ENCODE results near the gene DHRS7.

DHRS7 gene

GRCh38 chr14:60183138-60183537 is 17.9 kb upstream of the DHRS7 start:
- TF ChIP-seq, protein P1, sequence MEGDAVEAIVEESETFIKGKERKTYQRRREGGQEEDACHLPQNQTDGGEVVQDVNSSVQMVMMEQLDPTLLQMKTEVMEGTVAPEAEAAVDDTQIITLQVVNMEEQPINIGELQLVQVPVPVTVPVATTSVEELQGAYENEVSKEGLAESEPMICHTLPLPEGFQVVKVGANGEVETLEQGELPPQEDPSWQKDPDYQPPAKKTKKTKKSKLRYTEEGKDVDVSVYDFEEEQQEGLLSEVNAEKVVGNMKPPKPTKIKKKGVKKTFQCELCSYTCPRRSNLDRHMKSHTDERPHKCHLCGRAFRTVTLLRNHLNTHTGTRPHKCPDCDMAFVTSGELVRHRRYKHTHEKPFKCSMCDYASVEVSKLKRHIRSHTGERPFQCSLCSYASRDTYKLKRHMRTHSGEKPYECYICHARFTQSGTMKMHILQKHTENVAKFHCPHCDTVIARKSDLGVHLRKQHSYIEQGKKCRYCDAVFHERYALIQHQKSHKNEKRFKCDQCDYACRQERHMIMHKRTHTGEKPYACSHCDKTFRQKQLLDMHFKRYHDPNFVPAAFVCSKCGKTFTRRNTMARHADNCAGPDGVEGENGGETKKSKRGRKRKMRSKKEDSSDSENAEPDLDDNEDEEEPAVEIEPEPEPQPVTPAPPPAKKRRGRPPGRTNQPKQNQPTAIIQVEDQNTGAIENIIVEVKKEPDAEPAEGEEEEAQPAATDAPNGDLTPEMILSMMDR (IDR thresholded peaks at IDR 0.05; ENCODE audit: low read depth, low read length): no peak
- no peaks in the 10 kb centered on the region for H3K27me3 ChIP-seq (ENCODE audit: insufficient read depth, low read depth, severe bottlenecking)
- peaks cover under 1% of the 10 kb centered on the region for H3K9me3 ChIP-seq (ENCODE audit: severe bottlenecking)
- no peak for DNase-seq
- H3K27ac ChIP-seq: no peak overlapping the region
- no peaks in the 10 kb centered on the region for H3K36me3 ChIP-seq
- H3K4me3 ChIP-seq (ENCODE audit: low read depth, low read length): no peak overlapping the region

DNA sequence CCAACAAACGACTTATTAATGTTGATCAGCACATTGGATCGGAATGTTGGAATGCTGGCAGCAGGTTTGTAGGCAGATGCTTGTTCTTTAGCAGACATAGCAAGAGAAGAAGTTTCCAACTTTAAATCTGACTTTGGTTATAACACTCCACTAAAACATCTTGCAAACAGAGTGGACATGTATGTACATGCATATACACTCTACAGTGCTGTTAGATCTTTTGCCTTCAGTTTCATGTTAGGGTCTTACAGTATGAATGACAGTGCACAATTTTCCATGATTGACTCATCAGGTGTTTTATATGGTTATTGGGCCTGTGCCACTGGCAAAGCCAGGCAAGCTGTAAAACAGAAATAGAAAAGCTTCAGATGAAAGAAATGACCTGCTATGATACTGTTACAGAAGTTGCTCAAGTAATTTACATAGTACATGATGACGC is 14.3 kb upstream of the DHRS7 start:
- Histone ChIP-seq H3K4me3 (ENCODE audit: low read depth, low read length) (no peak overlapping the region), H3K36me3 (no peaks in the 10 kb centered on the region), H3K27ac (no peak overlapping the region), H3K9me3 (ENCODE audit: severe bottlenecking) (peaks cover 4% of the 10 kb centered on the region), H3K27me3 (ENCODE audit: insufficient read depth, low read depth, severe bottlenecking) (no peaks in the 10 kb centered on the region)
- no peak for DNase-seq
- TF ChIP-seq, protein P1 (IDR thresholded peaks at IDR 0.05; ENCODE audit: low read depth, low read length): no peak

- H3K27ac ChIP-seq: no peak overlapping the region
- TF ChIP-seq, protein P1 (IDR thresholded peaks at IDR 0.05; ENCODE audit: low read depth, low read length): no peak
- H3K4me3 ChIP-seq (ENCODE audit: low read depth, low read length): no peak overlapping the region
- no peaks in the 10 kb centered on the region for H3K36me3 ChIP-seq
- no peak for DNase-seq
- H3K9me3 ChIP-seq (ENCODE audit: severe bottlenecking): peaks cover 4% of the 10 kb centered on the region
- no peaks in the 10 kb centered on the region for H3K27me3 ChIP-seq (ENCODE audit: insufficient read depth, low read depth, severe bottlenecking)
Observed at GRCh38 chr14:60178820-60179219, 13.6 kb upstream of the DHRS7 start.

DNA sequence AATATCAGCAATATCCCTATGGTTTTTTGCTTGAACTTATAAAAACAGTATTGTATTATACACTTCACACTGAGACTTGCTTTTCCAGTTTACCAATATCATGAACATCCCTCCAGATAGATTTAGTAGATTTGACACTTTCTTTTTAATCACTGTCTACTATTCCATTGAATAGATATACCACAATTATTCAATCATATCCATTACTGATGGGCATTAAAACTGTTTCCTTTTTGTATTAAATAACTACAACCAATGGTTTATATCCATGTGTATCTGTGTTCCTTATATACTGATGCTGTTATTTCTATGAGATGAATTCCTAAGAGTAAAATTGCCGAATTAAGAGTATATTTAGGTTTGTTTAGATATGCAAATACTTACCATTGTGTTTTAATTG is 13.0 kb upstream of the DHRS7 start:
- no peak for DNase-seq
- H3K27ac ChIP-seq: no peak overlapping the region
- TF ChIP-seq, protein P1 (IDR thresholded peaks at IDR 0.05; ENCODE audit: low read depth, low read length): no peak
- H3K9me3 ChIP-seq (ENCODE audit: severe bottlenecking): peaks cover 4% of the 10 kb centered on the region
- H3K4me3 ChIP-seq (ENCODE audit: low read depth, low read length): no peak overlapping the region
- no peaks in the 10 kb centered on the region for H3K36me3 ChIP-seq
- no peaks in the 10 kb centered on the region for H3K27me3 ChIP-seq (ENCODE audit: insufficient read depth, low read depth, severe bottlenecking)

- H3K27me3 ChIP-seq (ENCODE audit: insufficient read depth, low read depth, severe bottlenecking): no peaks in the 10 kb centered on the region
- no peak overlapping the region for H3K4me3 ChIP-seq (ENCODE audit: low read depth, low read length)
- no peak for DNase-seq
- no peak overlapping the region for H3K27ac ChIP-seq
- no peaks in the 10 kb centered on the region for H3K36me3 ChIP-seq
- peaks cover 11% of the 10 kb centered on the region for H3K9me3 ChIP-seq (ENCODE audit: severe bottlenecking)
- TF ChIP-seq, protein P1 (IDR thresholded peaks at IDR 0.05; ENCODE audit: low read depth, low read length): no peak
Observed at GRCh38 chr14:60175255-60175902, 10.2 kb upstream of the DHRS7 start.
